Vagina (tissue), 2 donors: ENCODE results near the gene CNOT1. TPM values are rescaled to one million over a fixed set of nuclear protein-coding genes. Genes with fewer than 3 reads are reported as not detected.

ENCODE experiments used
- DNase-seq, 2 donors: peaks; one replicate each; pipeline ENCODE4 v3.0.0-alpha.2; 2017; ENCODE audit errors: extremely low spot score in 2 of 2
- H3K27ac ChIP-seq: fragments of 200-600 bp; sonication (generic); one replicate; pipeline ENCODE4 v1.5.1; 2019
- H3K27me3 ChIP-seq: fragments of 200-600 bp; sonication (generic); one replicate; pipeline ENCODE4 v1.5.1; 2019
- H3K36me3 ChIP-seq, 2 donors: fragments of 200-600 bp; sonication (generic); one replicate each; pipeline ENCODE4 v1.5.1; 2017 to 2019
- H3K4me1 ChIP-seq: fragments of 200-600 bp; sonication (generic); one replicate; pipeline ENCODE4 v1.5.1; 2019
- H3K4me3 ChIP-seq, 2 donors: fragments of 200-600 bp; sonication (generic); 1 replicate in 1 of 2; 2 replicates in 1 of 2; pipeline ENCODE4 v1.5.1; 2016 to 2019
- H3K9me3 ChIP-seq: fragments of 200-600 bp; sonication (generic); one replicate; pipeline ENCODE4 v1.5.1; 2019
- CTCF ChIP-seq, 3 experiments: fragments of 450-650 bp in 2 of 3; fragments of 200-600 bp in 1 of 3; sonication (generic) in 1 of 3; IDR thresholded peaks; one replicate each; pipeline ENCODE4 v1.5.1; 2017 to 2019; ENCODE audit warnings: antibody characterized with exemption in 3 of 3, mild to moderate bottlenecking in 2 of 3, moderate library complexity in 2 of 3
- POLR2A ChIP-seq, 2 donors: fragments of 450-650 bp; IDR thresholded peaks; one replicate each; pipeline ENCODE4 v1.6.1; 2017; ENCODE audit warnings: antibody characterized with exemption in 2 of 2, mild to moderate bottlenecking in 2 of 2, moderate library complexity in 2 of 2
- POLR2AphosphoS5 ChIP-seq, 2 donors: sonication (generic); formaldehyde crosslinking; IDR thresholded peaks; one replicate each; pipeline ENCODE4 v1.9.0; 2017; ENCODE audit warnings: antibody characterized with exemption in 2 of 2, mild to moderate bottlenecking in 2 of 2, low read depth in 1 of 2; ENCODE audit not compliant: insufficient read depth in 1 of 2
- intact Hi-C: fragments of 100-400 bp; cut with DNase I; formaldehyde crosslinking; loops from one replicate; pipeline ENCODE4 v1.15.1; 2023
- total RNA-seq: library from RNA; depleted of rRNA; stranded (reverse); fragments of >200 nt; gene quantifications from one replicate; pipeline ENCODE4 v1.2.3, GENCODE V29; 2016

CNOT1 gene
- total RNA-seq, 1 donor from 2014 or later = 115 TPM

GRCh38 chr16:58551496-58551895, 78.1 kb downstream of the CNOT1 start:
- Histone ChIP-seq H3K36me3 (peaks cover 0 to 92% of the 10 kb centered on the region in 2 donors), H3K4me1 (no peaks in the 10 kb centered on the region), H3K27me3 (no peaks in the 10 kb centered on the region), H3K27ac (no peak overlapping the region), H3K9me3 (no peaks in the 10 kb centered on the region), H3K4me3 (no peak overlapping the region)
- intact Hi-C loops = no loop called here
- DNase-seq = no peak
- TF ChIP-seq POLR2A (IDR thresholded peaks at IDR 0.05) (no peak), CTCF (IDR thresholded peaks at IDR 0.05) (no peak), POLR2AphosphoS5 (IDR thresholded peaks at IDR 0.05; ENCODE audit: insufficient read depth in 1 of 2, low read depth in 1 of 2) (no peak)

- Histone ChIP-seq H3K4me1 (no peaks in the 10 kb centered on the region), H3K27ac (no peak overlapping the region), H3K9me3 (no peaks in the 10 kb centered on the region), H3K27me3 (no peaks in the 10 kb centered on the region), H3K4me3 (no peak overlapping the region), H3K36me3 (peaks cover 0 to 95% of the 10 kb centered on the region in 2 donors)
- TF ChIP-seq POLR2A (IDR thresholded peaks at IDR 0.05) = no peak
- TF ChIP-seq CTCF (IDR thresholded peaks at IDR 0.05) = no peak
- TF ChIP-seq POLR2AphosphoS5 (IDR thresholded peaks at IDR 0.05; ENCODE audit: insufficient read depth in 1 of 2, low read depth in 1 of 2) = no peak
- intact Hi-C loops = no loop called here
- DNase-seq = no peak
Observed at GRCh38 chr16:58548378-58548777, 81.2 kb downstream of the CNOT1 start.

GRCh38 chr16:58543685-58544084, 85.9 kb downstream of the CNOT1 start:
- peaks cover 0 to 98% of the 10 kb centered on the region in 2 donors for H3K36me3 ChIP-seq
- no peak overlapping the region for H3K4me3 ChIP-seq
- intact Hi-C loops = no loop called here
- no peak overlapping the region for H3K27ac ChIP-seq
- TF ChIP-seq CTCF (IDR thresholded peaks at IDR 0.05) (no peak), POLR2AphosphoS5 (IDR thresholded peaks at IDR 0.05; ENCODE audit: insufficient read depth in 1 of 2, low read depth in 1 of 2) (no peak), POLR2A (IDR thresholded peaks at IDR 0.05) (no peak)
- no peaks in the 10 kb centered on the region for H3K9me3 ChIP-seq
- DNase-seq = no peak
- no peaks in the 10 kb centered on the region for H3K4me1 ChIP-seq
- H3K27me3 ChIP-seq = no peaks in the 10 kb centered on the region

GRCh38 chr16:58542291-58542690, 87.3 kb downstream of the CNOT1 start:
- no peak for DNase-seq
- Histone ChIP-seq H3K9me3 (no peaks in the 10 kb centered on the region), H3K4me1 (no peaks in the 10 kb centered on the region), H3K36me3 (peaks cover 0 to 99% of the 10 kb centered on the region in 2 donors), H3K4me3 (no peak overlapping the region), H3K27ac (no peak overlapping the region), H3K27me3 (no peaks in the 10 kb centered on the region)
- no peak for TF ChIP-seq CTCF (IDR thresholded peaks at IDR 0.05)
- TF ChIP-seq POLR2AphosphoS5 (IDR thresholded peaks at IDR 0.05; ENCODE audit: insufficient read depth in 1 of 2, low read depth in 1 of 2) = no peak
- no peak for TF ChIP-seq POLR2A (IDR thresholded peaks at IDR 0.05)
- intact Hi-C loops = no loop called here

GRCh38 chr16:58541711-58542110, 87.9 kb downstream of the CNOT1 start:
- peaks cover 0 to 99% of the 10 kb centered on the region in 2 donors for H3K36me3 ChIP-seq
- H3K9me3 ChIP-seq = no peaks in the 10 kb centered on the region
- H3K27ac ChIP-seq = no peak overlapping the region
- intact Hi-C loops = no loop called here
- no peaks in the 10 kb centered on the region for H3K4me1 ChIP-seq
- H3K4me3 ChIP-seq = no peak overlapping the region
- H3K27me3 ChIP-seq = no peaks in the 10 kb centered on the region
- TF ChIP-seq CTCF (IDR thresholded peaks at IDR 0.05) (no peak), POLR2AphosphoS5 (IDR thresholded peaks at IDR 0.05; ENCODE audit: insufficient read depth in 1 of 2, low read depth in 1 of 2) (no peak), POLR2A (IDR thresholded peaks at IDR 0.05) (no peak)
- no peak for DNase-seq
